ENCODE measurements around the gene CCS. TPM values are rescaled to one million over a fixed set of nuclear protein-coding genes. Genes with fewer than 3 reads are reported as not detected.

Gene CCS
- total and polyA plus RNA-seq, 2 of the 4 experiments (the other 2 are of a cell fraction) = 20.1 to 53.0 TPM

- H3K4me3 ChIP-seq (ENCODE audit: insufficient read depth, low read depth, low read length) = no peak overlapping the region
- peaks cover 38% of the 10 kb centered on the region for H3K9me1 ChIP-seq (ENCODE audit: insufficient read depth, low read length)
- peaks cover 31 to 81% of the 10 kb centered on the region in 2 experiments for H3K79me1 ChIP-seq (ENCODE audit: low read depth in 1 of 2, low read length in 2 of 2)
- in situ Hi-C loops (cut with MboI; ENCODE audit: low sequenced_read_pairs) (no loop called here), intact Hi-C loops (cut with micrococcal nuclease) (no loop called here), dilution Hi-C loops (cut with HindIII; ENCODE audit: low sequenced_read_pairs, unreplicated experiment) (no loop called here)
- no CpG with 5 or more reads among the region's 7 CpGs for WGBS, 2 experiments (ENCODE audit: extremely low coverage in 2 of 2, insufficient read length in 1 of 2)
- H2AFZ ChIP-seq (replicated peaks; ENCODE audit: low read length, poor library complexity) = no peak overlapping the region
- H3K4me1 ChIP-seq (ENCODE audit: control insufficient read depth, insufficient read depth, low read length) = peaks cover 2% of the 10 kb centered on the region; the same call in 1 of the 2 replicates
- TF ChIP-seq POLR2A (IDR thresholded peaks at IDR 0.05; ENCODE audit: low read depth, low read length) (no peak), USF2 (IDR thresholded peaks at IDR 0.05; ENCODE audit: low read depth, low read length) (no peak), SMC3 (IDR thresholded peaks at IDR 0.05; ENCODE audit: low read depth, low read length) (no peak), BHLHE40 (IDR thresholded peaks at IDR 0.05; ENCODE audit: low read depth, low read length) (no peak), CEBPB (IDR thresholded peaks at IDR 0.05; ENCODE audit: low read depth, low read length) (no peak), NFE2L2 (IDR thresholded peaks at IDR 0.05; ENCODE audit: low read depth, low read length) (no peak), RCOR1 (IDR thresholded peaks at IDR 0.05; ENCODE audit: insufficient replicate concordance, low read length) (no peak), MAFK (IDR thresholded peaks at IDR 0.05; ENCODE audit: low read depth, low read length) (no peak), MAZ (IDR thresholded peaks at IDR 0.05; ENCODE audit: borderline replicate concordance, low read depth, low read length) (no peak), FOS (IDR thresholded peaks at IDR 0.05; ENCODE audit: low read depth, low read length) (no peak), CTCF (conservative IDR thresholded peaks at IDR 0.05; ENCODE audit: low read depth, low read length) (no peak), MXI1 (IDR thresholded peaks at IDR 0.05; ENCODE audit: borderline replicate concordance, low read depth, low read length) (no peak), CHD1 (IDR thresholded peaks at IDR 0.05; ENCODE audit: low read depth, low read length) (no peak), ELK1 (IDR thresholded peaks at IDR 0.05; ENCODE audit: borderline replicate concordance, low read depth, low read length) (no peak), RAD21 (IDR thresholded peaks at IDR 0.05; ENCODE audit: low read length) (no peak)
- ATAC-seq (ENCODE audit: low read depth) = no peak
- no peak overlapping the region for H3K4me2 ChIP-seq (ENCODE audit: low read depth, low read length)
- no peaks in the 10 kb centered on the region for H3K9me3 ChIP-seq (ENCODE audit: control insufficient read depth, insufficient read depth, low read length)
- no peak overlapping the region for H3K23ac ChIP-seq (ENCODE audit: low read depth, low read length)
- H2AK5ac ChIP-seq (ENCODE audit: low read depth, low read length) = no peak overlapping the region
- no TSS peak for BruUV-seq (replicated peaks)
- no peaks in the 10 kb centered on the region for H3K27me3 ChIP-seq (ENCODE audit: control insufficient read depth, insufficient read depth, low read length)
- no peak overlapping the region for H4K91ac ChIP-seq (ENCODE audit: insufficient read depth, low read depth, low read length)
- no peak overlapping the region for H2BK120ac ChIP-seq (ENCODE audit: low read depth, low read length)
- no peak overlapping the region for H3K27ac ChIP-seq (ENCODE audit: insufficient read depth, low read length)
- POLR2A ChIA-PET (ENCODE audit: unreplicated experiment) = interaction anchor here (1.0 kb wide), 1 partner anchor 11 kb away, joined by 3 read pairs; the partner anchor contains the start of gene RBM4
- no peak overlapping the region for H4K5ac ChIP-seq (ENCODE audit: low read depth, low read length)
- no peak overlapping the region for H2BK5ac ChIP-seq (ENCODE audit: low read depth, low read length, poor library complexity, severe bottlenecking)
- H3K9ac ChIP-seq (ENCODE audit: low read depth, low read length) = no peak overlapping the region
- H3K14ac ChIP-seq (replicated peaks; ENCODE audit: low read depth, low read length) = no peak overlapping the region
- no peak overlapping the region for H3K4ac ChIP-seq (ENCODE audit: low read depth, low read length)
- H2AK9ac ChIP-seq (replicated peaks; ENCODE audit: low read depth, low read length, poor library complexity) = no peak overlapping the region
- H4K8ac ChIP-seq (ENCODE audit: low read depth in 2 of 2, low read length in 2 of 2) = no peak overlapping the region
- H3K56ac ChIP-seq (ENCODE audit: extremely low read depth, insufficient read depth, low read length) = no peak overlapping the region
- H3K18ac ChIP-seq (ENCODE audit: low read depth, low read length) = no peak overlapping the region
- H4K20me1 ChIP-seq (ENCODE audit: insufficient read depth, low read length) = peaks cover 98% of the 10 kb centered on the region
- peaks cover 68% of the 10 kb centered on the region for H3K36me3 ChIP-seq (ENCODE audit: control insufficient read depth, insufficient read depth, low read length)
- DNase-seq = no peak
- CTCF ChIA-PET = no interaction called here
- H2BK20ac ChIP-seq (ENCODE audit: low read depth, low read length) = no peak overlapping the region
- H2BK15ac ChIP-seq (ENCODE audit: low read depth, low read length) = no peak overlapping the region
These were observed 33.9 kb downstream of the CCS start for GRCh38 chr11:66626926-66627325.

Measured in IMR-90 (cell line).